ENCODE results near the gene SMOC2. TPM values are rescaled to one million over a fixed set of nuclear protein-coding genes. Genes with fewer than 3 reads are reported as not detected.

Gene SMOC2
- total RNA-seq, 1 donor from 2014 or later, result not detected

GRCh38 chr6:168575346-168576098 lies 134.5 kb downstream of the SMOC2 start:
- H3K27ac Mint-ChIP-seq (ENCODE audit: unreplicated experiment), result no peak overlapping the region
- H3K4me3 Mint-ChIP-seq (ENCODE audit: unreplicated experiment), result no peak overlapping the region
- DNase-seq (ENCODE audit: low spot score), result no peak
- TF ChIP-seq CTCF (IDR thresholded peaks at IDR 0.05; ENCODE audit: unreplicated experiment), result no peak
- H3K4me1 Mint-ChIP-seq (ENCODE audit: unreplicated experiment), result no peaks in the 10 kb centered on the region
- no peaks in the 10 kb centered on the region for H3K9me3 Mint-ChIP-seq (ENCODE audit: unreplicated experiment)
- H3K36me3 Mint-ChIP-seq (ENCODE audit: low read depth, unreplicated experiment), result no peaks in the 10 kb centered on the region
- peaks cover 3% of the 10 kb centered on the region for H3K27me3 Mint-ChIP-seq (ENCODE audit: unreplicated experiment)

- Mint-ChIP-seq H3K27ac (ENCODE audit: unreplicated experiment) (no peak overlapping the region), H3K4me3 (ENCODE audit: unreplicated experiment) (no peak overlapping the region), H3K4me1 (ENCODE audit: unreplicated experiment) (no peaks in the 10 kb centered on the region), H3K27me3 (ENCODE audit: unreplicated experiment) (peaks cover under 1% of the 10 kb centered on the region), H3K36me3 (ENCODE audit: low read depth, unreplicated experiment) (no peaks in the 10 kb centered on the region), H3K9me3 (ENCODE audit: unreplicated experiment) (no peaks in the 10 kb centered on the region)
- no peak for TF ChIP-seq CTCF (IDR thresholded peaks at IDR 0.05; ENCODE audit: unreplicated experiment)
- no peak for DNase-seq (ENCODE audit: low spot score)
Observed at GRCh38 chr6:168576388-168576787, 135.4 kb downstream of the SMOC2 start.

- Mint-ChIP-seq H3K27ac (ENCODE audit: unreplicated experiment) (no peak overlapping the region), H3K4me1 (ENCODE audit: unreplicated experiment) (no peaks in the 10 kb centered on the region), H3K9me3 (ENCODE audit: unreplicated experiment) (no peaks in the 10 kb centered on the region)
Observed at GRCh38 chr6:168577496-168577895, 136.5 kb downstream of the SMOC2 start.

GRCh38 chr6:168578036-168578435 lies 137.1 kb downstream of the SMOC2 start:
- no peak for DNase-seq (ENCODE audit: low spot score)
- Mint-ChIP-seq H3K27me3 (ENCODE audit: unreplicated experiment) (no peaks in the 10 kb centered on the region), H3K4me3 (ENCODE audit: unreplicated experiment) (no peak overlapping the region), H3K9me3 (ENCODE audit: unreplicated experiment) (no peaks in the 10 kb centered on the region), H3K4me1 (ENCODE audit: unreplicated experiment) (no peaks in the 10 kb centered on the region), H3K27ac (ENCODE audit: unreplicated experiment) (no peak overlapping the region), H3K36me3 (ENCODE audit: low read depth, unreplicated experiment) (no peaks in the 10 kb centered on the region)
- TF ChIP-seq CTCF (IDR thresholded peaks at IDR 0.05; ENCODE audit: unreplicated experiment), result no peak

More at GRCh38 chr6:168577496-168577895, 136.5 kb downstream of the SMOC2 start:
- no peaks in the 10 kb centered on the region for H3K27me3 Mint-ChIP-seq (ENCODE audit: unreplicated experiment)
- H3K36me3 Mint-ChIP-seq (ENCODE audit: low read depth, unreplicated experiment), result no peaks in the 10 kb centered on the region
- no peak for TF ChIP-seq CTCF (IDR thresholded peaks at IDR 0.05; ENCODE audit: unreplicated experiment)
- no peak for DNase-seq (ENCODE audit: low spot score)
- H3K4me3 Mint-ChIP-seq (ENCODE audit: unreplicated experiment), result no peak overlapping the region

GRCh38 chr6:168581236-168581635 lies 140.3 kb downstream of the SMOC2 start:
- no peak overlapping the region for H3K4me3 Mint-ChIP-seq (ENCODE audit: unreplicated experiment)
- H3K9me3 Mint-ChIP-seq (ENCODE audit: unreplicated experiment), result no peaks in the 10 kb centered on the region
- no peak overlapping the region for H3K27ac Mint-ChIP-seq (ENCODE audit: unreplicated experiment)
- no peak for DNase-seq (ENCODE audit: low spot score)
- no peaks in the 10 kb centered on the region for H3K27me3 Mint-ChIP-seq (ENCODE audit: unreplicated experiment)
- TF ChIP-seq CTCF (IDR thresholded peaks at IDR 0.05; ENCODE audit: unreplicated experiment), result no peak
- no peaks in the 10 kb centered on the region for H3K36me3 Mint-ChIP-seq (ENCODE audit: low read depth, unreplicated experiment)
- H3K4me1 Mint-ChIP-seq (ENCODE audit: unreplicated experiment), result no peaks in the 10 kb centered on the region
